GM20431 (cell line): ENCODE data around the gene MOSPD2.

Source experiments
- in situ Hi-C: fragments of 300-500 bp; cut with MseI, MboI; formaldehyde crosslinking; loops from one replicate; pipeline ENCODE4 v1.15.0; 2020; ENCODE audit warnings: low sequenced_read_pairs; ENCODE audit not compliant: unreplicated experiment

The MOSPD2 gene

DNA sequence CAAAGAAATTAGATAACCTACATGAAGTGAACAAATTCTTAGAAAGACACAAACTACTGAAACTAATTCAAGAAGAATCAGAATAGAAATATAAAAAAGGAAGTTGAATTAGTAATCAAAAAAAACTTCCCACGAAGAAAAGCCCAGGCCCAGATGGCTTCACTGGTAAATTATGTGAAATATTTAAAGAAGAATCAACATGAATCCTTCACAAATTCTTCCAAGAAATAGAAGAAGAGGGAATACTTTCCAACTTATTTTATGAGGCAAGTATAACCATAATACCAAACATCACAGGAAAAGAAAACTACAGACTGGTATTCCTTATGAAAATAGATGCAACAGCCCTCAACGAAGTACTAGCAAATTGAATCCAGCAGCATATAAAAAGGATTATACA is 30.7 kb downstream of the MOSPD2 start:
- in situ Hi-C loops = no loop called here

DNA sequence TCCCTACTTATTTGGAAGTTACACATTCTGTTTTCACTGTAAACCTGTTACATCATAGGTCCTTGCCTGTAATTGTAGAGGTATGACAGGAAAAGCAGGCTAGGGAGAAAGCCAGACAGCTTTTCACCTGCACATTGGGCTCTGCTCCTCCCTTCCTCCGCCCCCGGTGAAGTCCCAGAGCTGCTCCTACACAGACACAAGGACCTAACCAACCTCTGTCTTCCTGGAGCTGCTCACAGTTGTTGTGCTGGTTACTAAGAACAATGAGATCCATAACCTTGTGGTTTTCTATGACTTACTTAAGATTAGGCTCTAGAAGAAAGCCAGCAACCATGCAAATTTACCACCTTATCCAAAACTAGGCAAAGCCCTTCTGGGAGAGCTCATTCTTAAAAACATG is 40.0 kb downstream of the MOSPD2 start:
- in situ Hi-C loops = no loop called here

DNA sequence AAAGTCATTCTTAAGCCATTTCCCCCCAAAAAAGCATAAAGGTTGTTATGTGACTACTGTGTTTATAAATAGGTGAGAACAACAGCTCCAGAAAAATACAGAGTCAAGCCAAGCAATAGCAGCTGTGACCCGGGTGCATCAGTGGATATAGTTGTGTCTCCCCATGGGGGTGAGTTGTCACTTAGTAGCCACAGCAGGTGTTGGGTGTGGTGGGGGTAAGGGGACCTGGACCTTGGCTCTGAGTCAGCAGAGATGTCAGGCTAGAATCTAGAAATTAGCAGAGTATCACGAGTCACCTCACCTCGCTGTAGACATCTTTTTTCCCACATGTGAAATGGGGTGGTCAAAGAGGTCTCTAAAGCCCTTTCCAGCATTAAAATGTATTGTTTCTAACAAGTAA is 42.4 kb downstream of the MOSPD2 start:
- in situ Hi-C loops = no loop called here

GRCh38 chrX:14916017-14916674 is 42.9 kb downstream of the MOSPD2 start:
- in situ Hi-C loops = no loop called here

GRCh38 chrX:14919407-14919806 is 46.2 kb downstream of the MOSPD2 start:
- in situ Hi-C loops = no loop called here

DNA sequence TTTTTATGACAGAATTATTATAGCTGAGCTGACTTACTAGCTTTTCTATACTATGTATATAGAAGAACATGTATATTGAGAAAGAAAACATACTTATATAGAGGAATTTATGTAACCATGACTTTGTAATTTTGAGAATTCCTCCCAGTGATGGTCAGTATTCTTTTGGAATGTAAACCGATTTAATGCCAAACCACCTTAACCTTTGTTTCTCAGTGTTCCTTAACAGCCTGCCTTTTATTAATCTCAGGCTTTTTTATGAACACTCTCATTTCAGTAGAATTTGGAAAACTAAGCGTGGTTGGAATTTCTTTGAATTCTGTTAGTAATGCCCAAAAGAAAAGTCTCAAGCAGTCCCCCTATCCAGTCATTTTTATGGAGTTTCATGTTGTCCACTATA is 47.0 kb downstream of the MOSPD2 start:
- in situ Hi-C loops = no loop called here

GRCh38 chrX:14922437-14922836 is 49.2 kb downstream of the MOSPD2 start:
- in situ Hi-C loops = no loop called here

DNA sequence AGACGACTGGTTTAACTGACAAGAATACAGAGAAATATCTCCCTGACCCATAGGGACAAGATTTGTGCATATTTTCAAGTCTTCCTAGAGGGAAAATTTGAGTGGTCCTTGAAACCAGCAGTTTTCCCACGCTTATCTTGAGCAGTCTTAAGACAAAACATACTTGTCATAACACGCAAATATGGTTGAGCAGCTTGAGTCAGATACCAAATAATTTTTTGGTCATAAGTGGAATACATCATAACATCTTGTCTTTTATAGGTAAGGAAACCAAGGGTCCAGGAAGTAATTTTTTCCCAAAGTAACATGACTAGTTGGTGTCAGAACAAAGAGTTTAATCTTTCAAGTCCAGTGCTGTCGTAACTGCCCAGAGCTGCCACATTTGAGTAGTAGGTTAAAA is 50.5 kb downstream of the MOSPD2 start:
- in situ Hi-C loops = no loop called here

- in situ Hi-C loops = no loop called here
These were observed 53.2 kb downstream of the MOSPD2 start for GRCh38 chrX:14926471-14926870.

DNA sequence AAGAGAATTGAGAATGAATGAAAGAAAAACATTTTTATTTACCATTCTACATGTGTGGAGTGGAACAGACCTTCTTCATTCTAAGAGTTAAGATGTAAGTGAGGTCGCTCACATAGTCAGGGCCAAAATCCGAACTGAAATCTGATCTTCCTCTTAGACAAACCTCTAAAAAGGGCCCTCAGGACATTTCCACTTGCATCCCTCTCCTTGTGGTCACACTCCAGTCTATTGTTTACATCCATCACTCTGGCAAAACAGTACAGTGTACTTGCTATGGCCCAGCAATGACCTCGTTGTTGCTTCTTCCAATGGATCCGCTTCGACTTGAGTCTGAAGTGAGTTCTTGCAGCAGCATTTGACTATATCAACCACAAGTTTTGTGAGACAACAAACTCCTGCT is 54.2 kb downstream of the MOSPD2 start:
- in situ Hi-C loops = no loop called here

GRCh38 chrX:14930663-14931062 is 57.4 kb downstream of the MOSPD2 start:
- in situ Hi-C loops = no loop called here

- in situ Hi-C loops = no loop called here
These were observed 58.9 kb downstream of the MOSPD2 start for GRCh38 chrX:14932136-14932535.

DNA sequence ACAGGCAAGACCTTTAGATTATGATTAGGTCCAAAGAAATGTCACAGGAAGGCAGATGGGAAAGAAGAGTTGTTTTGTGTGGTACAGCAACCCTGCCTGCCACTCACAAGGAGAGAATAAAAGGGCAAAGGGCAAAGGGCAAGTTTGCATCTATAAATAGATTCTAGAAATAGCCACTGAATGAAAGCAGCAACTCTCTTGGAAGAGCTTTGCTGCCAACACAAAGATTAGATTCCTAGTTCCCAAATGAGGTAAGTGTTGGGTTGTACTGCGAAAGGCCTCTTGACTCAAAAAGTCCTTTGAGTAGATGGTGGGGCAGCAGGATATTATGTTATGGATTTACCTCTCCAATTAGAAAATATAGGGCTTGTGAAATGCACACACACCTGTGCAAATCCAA is 61.2 kb downstream of the MOSPD2 start:
- in situ Hi-C loops = no loop called here

- in situ Hi-C loops = no loop called here
These were observed 63.3 kb downstream of the MOSPD2 start for GRCh38 chrX:14936561-14936960.

DNA sequence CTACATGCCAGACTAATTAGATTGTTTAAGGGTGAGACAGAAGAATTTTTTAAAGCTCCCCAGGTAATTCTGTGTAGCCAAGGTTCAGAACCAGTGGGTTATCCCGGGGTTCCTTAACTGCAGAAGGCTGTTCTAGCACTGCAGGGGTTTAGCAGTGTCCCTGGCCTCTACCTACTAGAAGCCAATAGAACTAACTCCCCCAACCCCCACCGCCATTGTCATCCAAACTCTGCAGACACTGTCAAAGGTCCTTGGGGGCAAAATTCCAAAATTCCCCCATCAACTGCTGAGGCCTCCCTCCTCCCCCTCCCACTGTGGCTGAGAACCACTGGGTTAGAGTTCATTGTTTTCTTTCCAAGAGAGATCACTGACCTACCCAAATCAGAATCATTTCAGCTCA is 66.4 kb downstream of the MOSPD2 start:
- in situ Hi-C loops = no loop called here

DNA sequence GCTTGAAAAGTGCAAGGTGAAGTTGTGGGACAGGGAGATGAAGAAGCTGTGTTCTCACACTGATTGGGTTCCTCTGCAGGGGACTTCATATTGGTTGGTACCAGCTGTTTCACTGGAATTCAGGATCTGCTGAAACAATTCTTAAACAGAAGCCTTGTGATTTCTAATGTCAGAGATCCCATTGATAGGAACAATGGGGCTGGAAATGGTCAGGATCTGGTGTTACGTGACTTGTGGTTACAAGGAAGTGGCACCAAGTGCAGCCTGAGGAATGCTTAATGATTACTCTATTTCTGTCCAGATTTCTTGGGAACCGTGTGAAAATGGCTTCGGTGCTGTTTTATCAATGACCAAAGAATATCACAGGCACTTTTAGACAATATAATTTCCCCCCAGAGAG is 68.1 kb downstream of the MOSPD2 start:
- in situ Hi-C loops = no loop called here

GRCh38 chrX:14942341-14942740 is 69.1 kb downstream of the MOSPD2 start:
- in situ Hi-C loops = no loop called here

GRCh38 chrX:14943962-14944361 is 70.7 kb downstream of the MOSPD2 start:
- in situ Hi-C loops = no loop called here

DNA sequence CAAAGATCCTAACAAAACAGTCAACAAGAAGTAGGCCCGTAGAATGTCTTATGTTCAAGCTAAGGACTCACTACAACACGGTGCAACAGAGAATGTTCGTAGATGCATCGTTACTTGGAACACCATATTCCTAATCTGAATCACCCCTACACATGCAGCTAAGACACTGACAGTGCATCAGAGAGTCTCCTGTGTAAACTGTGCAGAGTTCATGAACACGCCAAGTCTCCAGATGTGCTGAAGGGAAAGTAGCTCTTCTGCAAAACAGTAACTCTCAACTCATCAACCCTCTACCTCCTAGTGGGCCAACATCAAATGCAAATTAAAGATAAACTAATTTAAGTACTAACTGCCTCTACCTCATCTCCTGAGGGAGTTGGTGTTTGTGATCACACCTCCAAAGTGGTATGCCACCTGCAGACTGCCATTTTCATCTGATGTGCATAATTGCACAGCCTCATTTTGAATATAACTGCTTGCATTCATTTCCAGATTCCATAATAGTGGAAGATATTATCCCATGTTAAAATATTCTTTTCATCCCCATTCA is 73.5 kb downstream of the MOSPD2 start:
- in situ Hi-C loops = no loop called here

DNA sequence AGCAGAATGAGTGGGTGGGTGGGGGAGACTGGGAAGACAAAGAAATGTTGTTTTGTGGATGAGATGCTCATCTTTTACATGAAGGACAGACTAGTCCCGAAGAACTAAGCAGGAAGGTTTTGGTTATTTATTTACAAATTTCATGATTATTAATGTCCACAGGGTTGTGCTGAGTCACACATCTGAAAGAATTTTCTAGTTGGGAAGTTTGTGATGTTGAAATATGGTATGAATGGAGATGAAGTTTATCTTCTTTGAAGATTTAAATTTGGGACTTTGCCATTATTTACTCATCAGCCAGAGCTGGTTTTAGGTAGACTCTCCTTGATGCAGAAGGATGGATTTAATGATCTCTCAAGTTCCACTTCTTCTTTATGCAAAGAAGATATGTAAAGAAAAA is 75.5 kb downstream of the MOSPD2 start:
- in situ Hi-C loops = no loop called here

DNA sequence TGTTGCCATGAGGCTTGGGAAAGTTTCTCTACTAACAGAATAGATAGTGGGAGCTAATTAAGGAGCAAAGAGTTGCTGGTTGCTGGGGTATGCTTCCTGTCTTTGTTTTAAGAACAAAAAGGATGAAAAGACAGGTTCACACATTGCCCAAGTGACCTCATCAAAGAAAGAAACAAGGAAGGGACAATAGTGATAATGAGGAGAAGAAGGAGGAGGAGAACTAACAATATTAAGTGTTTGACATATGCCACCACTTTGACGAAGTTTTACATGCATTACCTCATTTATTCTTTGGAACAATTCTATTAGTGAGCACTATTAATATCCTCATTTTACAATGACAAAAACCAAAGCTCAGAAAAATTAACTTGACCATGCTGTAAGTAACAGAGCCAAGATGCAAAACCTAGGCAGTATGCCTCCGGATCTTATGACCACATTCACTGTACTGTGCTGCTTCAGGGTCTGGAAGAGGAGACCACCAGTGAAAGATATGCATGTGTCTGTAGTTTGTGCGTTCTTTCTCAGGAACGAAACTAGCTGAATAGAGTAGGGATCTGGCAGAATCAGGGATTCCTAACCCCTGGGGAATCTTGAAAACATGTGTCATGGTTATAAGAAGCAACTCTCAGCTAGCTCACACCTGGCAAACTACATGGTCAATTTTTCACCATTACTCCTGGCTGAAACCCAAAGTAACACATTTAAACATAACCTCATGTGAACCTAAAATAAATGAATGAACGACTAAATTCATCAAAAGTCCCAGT is 83.8 kb downstream of the MOSPD2 start:
- in situ Hi-C loops = no loop called here
